Lung (tissue), 12 donors: Measurements from ENCODE around the gene TULP4. TPM values are rescaled to one million over a fixed set of nuclear protein-coding genes. Genes with fewer than 3 reads are reported as not detected.

ENCODE experiments used
- ATAC-seq: fragments of 200-7000 bp; cut with Tn5 transposase; one replicate; pipeline ENCODE4 v1.9.1; 2020; ENCODE audit warnings: moderate number of reproducible peaks; ENCODE audit not compliant: insufficient read depth, low FRiP score
- DNase-seq, 3 donors: peaks; one replicate each; pipeline ENCODE4 v3.0.0-alpha.2; 2013 to 2017
- H3K27ac ChIP-seq, 2 donors: one replicate each; pipeline ENCODE4 v1.5.1; 2013; ENCODE audit warnings: mild to moderate bottlenecking in 2 of 2, moderate library complexity in 2 of 2, control low read depth in 1 of 2, inconsistent platforms in 1 of 2, low read depth in 1 of 2, low read length in 1 of 2
- H3K27me3 ChIP-seq, 3 donors: one replicate each; pipeline ENCODE4 v1.5.1; 2013; ENCODE audit warnings: low read length in 2 of 3; ENCODE audit not compliant: control insufficient read depth in 3 of 3, insufficient read depth in 3 of 3
- H3K36me3 ChIP-seq, 4 donors: one replicate each; pipeline ENCODE4 v1.5.1; 2013; ENCODE audit warnings: low read length in 4 of 4, mild to moderate bottlenecking in 1 of 4, moderate library complexity in 1 of 4; ENCODE audit not compliant: control insufficient read depth in 4 of 4, insufficient read depth in 4 of 4
- H3K4me1 ChIP-seq, 5 donors: one replicate each; pipeline ENCODE4 v1.5.1; 2013; ENCODE audit warnings: low read length in 5 of 5, mild to moderate bottlenecking in 2 of 5, moderate library complexity in 1 of 5; ENCODE audit not compliant: control insufficient read depth in 5 of 5, insufficient read depth in 5 of 5
- H3K4me3 ChIP-seq: one replicate; pipeline ENCODE4 v1.5.1; 2013; ENCODE audit warnings: mild to moderate bottlenecking, control low read depth, moderate library complexity
- H3K9ac ChIP-seq, 2 donors: one replicate each; pipeline ENCODE4 v1.5.1; 2013; ENCODE audit warnings: low read length in 2 of 2, control low read depth in 1 of 2; ENCODE audit not compliant: insufficient read depth in 1 of 2
- H3K9me3 ChIP-seq, 4 donors: one replicate each; pipeline ENCODE4 v1.5.1; 2013; ENCODE audit warnings: low read length in 3 of 4, mild to moderate bottlenecking in 1 of 4, moderate library complexity in 1 of 4; ENCODE audit not compliant: control insufficient read depth in 4 of 4, insufficient read depth in 3 of 4
- CTCF ChIP-seq: IDR thresholded peaks from 2 replicates; pipeline ENCODE4 v1.5.1; 2012; ENCODE audit warnings: mild to moderate bottlenecking; ENCODE audit errors: control extremely low read depth, extremely low read depth
- WGBS, 2 donors: extraction: QIAGEN DNeasy Blood & Tissue Kit; methylation state at CpG; one replicate each; pipeline ENCODE4 v1.1.7; 2013; 5-methylcytosine and 5-hydroxymethylcytosine counted together
- polyA plus RNA-seq, 2 donors: library from polyadenylated mRNA; stranded (reverse); fragments of 200-250 nt; gene quantifications; one replicate each; pipeline ENCODE4 v1.2.1, GENCODE V29; 2013
- total RNA-seq, 2 donors: library from RNA; depleted of rRNA in 1 of 2; stranded (reverse); fragments of >200 nt in 1 of 2; gene quantifications; one replicate each; pipeline ENCODE4 v1.2.1, GENCODE V29; 2014 to 2021
- donor health status: control.
- donor health status: control.
- donor health status: Bipolar disorder and iron deficiency.
- donor health status: healthy.
- donor health status: DM: yes; HTN: yes; CAD: no.

Gene TULP4
- total and polyA plus RNA-seq, 4 donors, result 4.5 to 147 (median 39.2) TPM

DNA sequence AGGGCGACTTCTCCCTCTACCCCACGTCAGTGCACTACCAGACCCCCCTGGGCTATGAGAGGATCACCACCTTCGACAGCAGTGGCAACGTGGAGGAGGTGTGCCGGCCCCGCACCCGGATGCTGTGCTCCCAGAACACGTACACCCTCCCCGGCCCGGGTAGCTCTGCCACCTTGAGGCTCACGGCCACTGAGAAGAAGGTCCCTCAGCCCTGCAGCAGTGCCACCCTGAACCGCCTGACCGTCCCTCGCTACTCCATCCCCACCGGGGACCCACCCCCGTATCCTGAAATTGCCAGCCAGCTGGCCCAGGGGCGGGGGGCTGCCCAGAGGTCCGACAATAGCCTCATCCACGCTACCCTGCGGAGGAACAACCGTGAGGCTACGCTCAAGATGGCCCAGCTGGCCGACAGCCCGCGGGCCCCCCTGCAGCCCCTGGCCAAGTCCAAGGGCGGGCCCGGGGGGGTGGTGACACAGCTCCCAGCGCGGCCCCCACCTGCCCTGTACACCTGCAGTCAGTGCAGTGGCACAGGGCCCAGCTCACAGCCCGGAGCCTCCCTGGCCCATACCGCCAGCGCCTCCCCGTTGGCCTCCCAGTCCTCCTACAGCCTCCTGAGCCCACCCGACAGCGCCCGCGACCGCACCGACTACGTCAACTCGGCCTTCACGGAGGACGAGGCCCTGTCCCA lies 190.1 kb downstream of the TULP4 start:
- H3K4me1 ChIP-seq, result no peaks in the 10 kb centered on the region
- 95 to 98% methylated on average over 43 of the region's 43 CpGs for WGBS, 2 donors
- no peak overlapping the region for H3K9ac ChIP-seq
- H3K4me3 ChIP-seq, result no peak overlapping the region
- no peak overlapping the region for H3K27ac ChIP-seq
- no peak for TF ChIP-seq CTCF
- DNase-seq, result no peak
- no peaks in the 10 kb centered on the region for H3K9me3 ChIP-seq
- ATAC-seq, result no peak
- peaks cover 13 to 29% (median 14%) of the 10 kb centered on the region in 4 donors for H3K36me3 ChIP-seq
- H3K27me3 ChIP-seq, result no peaks in the 10 kb centered on the region

- no peak for DNase-seq
Observed at GRCh38 chr6:158503222-158503621, 191.0 kb downstream of the TULP4 start.

DNA sequence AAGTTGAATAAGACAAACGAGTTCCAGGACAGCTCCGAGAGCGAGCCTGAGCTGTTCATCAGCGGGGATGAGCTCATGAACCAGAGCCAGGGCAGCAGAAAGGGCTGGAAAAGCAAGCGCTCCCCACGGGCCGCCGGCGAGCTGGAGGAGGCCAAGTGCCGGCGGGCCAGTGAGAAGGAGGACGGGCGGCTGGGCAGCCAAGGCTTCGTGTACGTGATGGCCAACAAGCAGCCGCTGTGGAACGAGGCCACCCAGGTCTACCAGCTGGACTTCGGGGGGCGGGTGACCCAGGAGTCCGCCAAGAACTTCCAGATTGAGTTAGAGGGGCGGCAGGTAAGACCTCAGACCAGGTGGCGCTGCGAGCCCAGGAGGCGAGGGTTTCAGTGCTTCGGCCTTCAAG lies 191.6 kb downstream of the TULP4 start:
- DNase-seq (no peak), ATAC-seq (no peak)
- peaks cover 11 to 24% (median 15%) of the 10 kb centered on the region in 4 donors for H3K36me3 ChIP-seq
- WGBS, 2 donors, result 97% methylated on average over 25 of the region's 25 CpGs
- H3K4me3 ChIP-seq, result no peak overlapping the region
- no peaks in the 10 kb centered on the region for H3K4me1 ChIP-seq
- no peak overlapping the region for H3K27ac ChIP-seq
- no peak for TF ChIP-seq CTCF
- no peak overlapping the region for H3K9ac ChIP-seq
- no peaks in the 10 kb centered on the region for H3K27me3 ChIP-seq
- H3K9me3 ChIP-seq, result no peaks in the 10 kb centered on the region

More at GRCh38 chr6:158503222-158503621, 191.0 kb downstream of the TULP4 start:
- H3K27ac ChIP-seq, result no peak overlapping the region
- no peak overlapping the region for H3K4me3 ChIP-seq
- H3K27me3 ChIP-seq, result no peaks in the 10 kb centered on the region
- 96 to 97% methylated on average over 7 of the region's 7 CpGs for WGBS, 2 donors
- H3K9ac ChIP-seq, result no peak overlapping the region
- H3K36me3 ChIP-seq, result peaks cover 13 to 29% (median 17%) of the 10 kb centered on the region in 4 donors
- no peak for TF ChIP-seq CTCF
- ATAC-seq, result no peak
- no peaks in the 10 kb centered on the region for H3K4me1 ChIP-seq
- H3K9me3 ChIP-seq, result no peaks in the 10 kb centered on the region

- H3K9ac ChIP-seq, result no peak overlapping the region
- no peaks in the 10 kb centered on the region for H3K27me3 ChIP-seq
- no peak overlapping the region for H3K4me3 ChIP-seq
- no peak overlapping the region for H3K27ac ChIP-seq
- peaks cover 3 to 19% (median 9%) of the 10 kb centered on the region in 4 donors for H3K36me3 ChIP-seq
- H3K4me1 ChIP-seq, result no peaks in the 10 kb centered on the region
- TF ChIP-seq CTCF, result no peak
- ATAC-seq (no peak), DNase-seq (no peak)
- WGBS, 2 donors, result 93% methylated on average over 13 of the region's 13 CpGs
- no peaks in the 10 kb centered on the region for H3K9me3 ChIP-seq
Observed at GRCh38 chr6:158505194-158505593, 192.9 kb downstream of the TULP4 start.
